ENCODE measurements around the gene COBLL1.

Gene COBLL1

GRCh38 chr2:164691346-164691887 is 150.2 kb downstream of the COBLL1 start:
- TF ChIP-seq REST (IDR thresholded peaks at IDR 0.05; ENCODE audit: insufficient read depth in 1 of 2, low read depth in 2 of 2, low read length in 2 of 2) (no peak), FOXP2 (optimal IDR thresholded peaks at IDR 0.05; ENCODE audit: borderline replicate concordance, extremely low read depth, extremely low read length, insufficient read depth) (no peak), POLR2AphosphoS5 (IDR thresholded peaks at IDR 0.05; ENCODE audit: low read depth, low read length) (no peak), SIN3A (IDR thresholded peaks at IDR 0.05; ENCODE audit: borderline replicate concordance, insufficient read depth, low read length) (no peak), TAF1 (IDR thresholded peaks at IDR 0.05; ENCODE audit: borderline replicate concordance, insufficient read depth, low read length) (no peak)

GRCh38 chr2:164690361-164690760 is 151.3 kb downstream of the COBLL1 start:
- TF ChIP-seq POLR2AphosphoS5 (IDR thresholded peaks at IDR 0.05; ENCODE audit: low read depth, low read length) (no peak), FOXP2 (optimal IDR thresholded peaks at IDR 0.05; ENCODE audit: borderline replicate concordance, extremely low read depth, extremely low read length, insufficient read depth) (no peak), TAF1 (IDR thresholded peaks at IDR 0.05; ENCODE audit: borderline replicate concordance, insufficient read depth, low read length) (no peak), SIN3A (IDR thresholded peaks at IDR 0.05; ENCODE audit: borderline replicate concordance, insufficient read depth, low read length) (no peak), REST (IDR thresholded peaks at IDR 0.05; ENCODE audit: insufficient read depth in 1 of 2, low read depth in 2 of 2, low read length in 2 of 2) (no peak)

GRCh38 chr2:164688896-164689419 is 152.7 kb downstream of the COBLL1 start:
- no peak for TF ChIP-seq POLR2AphosphoS5 (IDR thresholded peaks at IDR 0.05; ENCODE audit: low read depth, low read length)
- TF ChIP-seq FOXP2 (optimal IDR thresholded peaks at IDR 0.05; ENCODE audit: borderline replicate concordance, extremely low read depth, extremely low read length, insufficient read depth), result no peak
- no peak for TF ChIP-seq REST (IDR thresholded peaks at IDR 0.05; ENCODE audit: insufficient read depth in 1 of 2, low read depth in 2 of 2, low read length in 2 of 2)
- TF ChIP-seq SIN3A (IDR thresholded peaks at IDR 0.05; ENCODE audit: borderline replicate concordance, insufficient read depth, low read length), result no peak
- no peak for TF ChIP-seq TAF1 (IDR thresholded peaks at IDR 0.05; ENCODE audit: borderline replicate concordance, insufficient read depth, low read length)

GRCh38 chr2:164681009-164681408 is 160.6 kb downstream of the COBLL1 start:
- TF ChIP-seq TAF1 (IDR thresholded peaks at IDR 0.05; ENCODE audit: borderline replicate concordance, insufficient read depth, low read length), result no peak
- no peak for TF ChIP-seq FOXP2 (optimal IDR thresholded peaks at IDR 0.05; ENCODE audit: borderline replicate concordance, extremely low read depth, extremely low read length, insufficient read depth)
- no peak for TF ChIP-seq REST (IDR thresholded peaks at IDR 0.05; ENCODE audit: insufficient read depth in 1 of 2, low read depth in 2 of 2, low read length in 2 of 2)
- TF ChIP-seq SIN3A (IDR thresholded peaks at IDR 0.05; ENCODE audit: borderline replicate concordance, insufficient read depth, low read length), result no peak
- no peak for TF ChIP-seq POLR2AphosphoS5 (IDR thresholded peaks at IDR 0.05; ENCODE audit: low read depth, low read length)
